Esophagus (tissue), 2 donors: ENCODE results near the gene OSTF1. TPM values are rescaled to one million over a fixed set of nuclear protein-coding genes. Genes with fewer than 3 reads are reported as not detected.
A peak's percentile ranks its signal among the peaks of the same experiment; 100 is the strongest.

Experiments used
- H3K27ac ChIP-seq, 2 donors: one replicate each; pipeline ENCODE4 v1.5.1; 2013; ENCODE audit warnings: low read depth in 2 of 2, mild to moderate bottlenecking in 2 of 2, inconsistent platforms in 1 of 2, low read length in 1 of 2, moderate library complexity in 1 of 2
- H3K27me3 ChIP-seq, 2 donors: one replicate each; pipeline ENCODE4 v1.6.1; 2013; ENCODE audit warnings: low read length in 2 of 2, control low read depth in 1 of 2, mild to moderate bottlenecking in 1 of 2; ENCODE audit not compliant: insufficient read depth in 2 of 2, control insufficient read depth in 1 of 2
- H3K36me3 ChIP-seq, 2 donors: one replicate each; pipeline ENCODE4 v1.6.1; 2013; ENCODE audit warnings: low read length in 1 of 2; ENCODE audit not compliant: control insufficient read depth in 2 of 2, insufficient read depth in 2 of 2
- H3K4me1 ChIP-seq, 2 donors: one replicate each; pipeline ENCODE4 v1.6.1; 2013; ENCODE audit warnings: low read length in 1 of 2; ENCODE audit not compliant: control insufficient read depth in 2 of 2, insufficient read depth in 2 of 2
- H3K4me3 ChIP-seq, 2 donors: one replicate each; pipeline ENCODE4 v1.5.1; 2013; ENCODE audit warnings: low read length in 2 of 2, mild to moderate bottlenecking in 2 of 2, low read depth in 1 of 2, moderate library complexity in 1 of 2
- H3K9me3 ChIP-seq, 2 donors: one replicate each; pipeline ENCODE4 v1.6.1; 2013; ENCODE audit warnings: mild to moderate bottlenecking in 2 of 2, low read depth in 1 of 2, low read length in 1 of 2, moderate library complexity in 1 of 2; ENCODE audit not compliant: control insufficient read depth in 2 of 2, insufficient read depth in 1 of 2
- WGBS, 2 donors: extraction: QIAGEN DNeasy Blood & Tissue Kit; methylation state at CpG; one replicate each; pipeline ENCODE4 v1.1.7; 2013; 5-methylcytosine and 5-hydroxymethylcytosine counted together
- polyA plus RNA-seq, 2 donors: library from polyadenylated mRNA; stranded (reverse); fragments of 200-250 nt; gene quantifications; one replicate each; pipeline ENCODE4 v1.2.3, GENCODE V29; 2013
- donor health status: healthy with polysubstance abuse.
- donor health status: Bipolar disorder and iron deficiency.

OSTF1 gene
- polyA plus RNA-seq, 2 donors = 99.6 to 127 TPM

DNA sequence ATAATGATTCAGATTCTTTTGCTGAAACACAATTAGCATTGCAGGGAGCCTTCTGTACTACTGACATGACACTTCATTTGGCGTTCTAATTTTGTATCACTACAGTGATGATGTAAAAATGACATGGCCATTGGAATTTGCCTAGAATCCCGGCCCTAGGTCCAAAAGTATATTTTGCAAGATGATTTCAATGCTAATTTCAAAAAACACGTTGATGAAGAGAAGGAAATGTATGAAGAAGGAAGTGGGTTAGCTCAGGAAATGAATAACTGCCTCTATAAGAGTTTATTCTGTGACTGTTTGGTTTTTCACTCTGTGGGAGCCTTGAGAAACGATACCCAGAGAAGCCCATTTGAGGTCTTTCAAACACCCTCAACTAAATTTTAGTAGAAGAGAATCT, 59.3 kb downstream of the OSTF1 start:
- Histone ChIP-seq H3K36me3 (peaks cover 8 to 15% of the 10 kb centered on the region in 2 donors), H3K27ac (no peak overlapping the region), H3K9me3 (no peaks in the 10 kb centered on the region), H3K4me3 (no peak overlapping the region), H3K4me1 (peaks cover 0 to 2% of the 10 kb centered on the region in 2 donors), H3K27me3 (no peaks in the 10 kb centered on the region)
- 65 to 66% methylated on average over 4 of the region's 4 CpGs for WGBS, 2 donors

DNA sequence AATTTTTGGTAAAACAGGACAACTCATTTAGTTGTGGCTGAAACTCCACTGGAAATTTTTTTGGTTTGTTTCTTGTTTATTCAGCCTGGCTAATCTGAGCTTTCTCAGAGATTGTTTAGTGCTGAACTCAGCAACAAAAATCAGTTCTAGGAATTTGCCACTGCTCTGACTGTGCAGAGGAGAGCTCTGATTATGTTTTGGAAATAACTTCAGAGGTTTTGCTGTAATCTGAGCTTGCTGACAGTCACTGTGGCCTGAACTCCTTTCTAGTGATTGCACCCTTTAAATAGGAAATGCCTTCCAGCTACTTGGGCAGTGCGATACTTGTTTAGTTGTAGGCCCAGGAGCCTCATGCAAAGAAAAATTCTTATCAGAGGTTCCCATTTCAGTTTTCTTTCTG, 60.2 kb downstream of the OSTF1 start:
- Histone ChIP-seq H3K4me3 (no peak overlapping the region), H3K9me3 (no peaks in the 10 kb centered on the region), H3K27me3 (no peaks in the 10 kb centered on the region), H3K36me3 (peaks cover 8 to 14% of the 10 kb centered on the region in 2 donors), H3K27ac (no peak overlapping the region), H3K4me1 (peaks cover 0 to 2% of the 10 kb centered on the region in 2 donors)
- WGBS, 2 donors = 67 to 75% methylated on average over 1 of the region's 1 CpG

DNA sequence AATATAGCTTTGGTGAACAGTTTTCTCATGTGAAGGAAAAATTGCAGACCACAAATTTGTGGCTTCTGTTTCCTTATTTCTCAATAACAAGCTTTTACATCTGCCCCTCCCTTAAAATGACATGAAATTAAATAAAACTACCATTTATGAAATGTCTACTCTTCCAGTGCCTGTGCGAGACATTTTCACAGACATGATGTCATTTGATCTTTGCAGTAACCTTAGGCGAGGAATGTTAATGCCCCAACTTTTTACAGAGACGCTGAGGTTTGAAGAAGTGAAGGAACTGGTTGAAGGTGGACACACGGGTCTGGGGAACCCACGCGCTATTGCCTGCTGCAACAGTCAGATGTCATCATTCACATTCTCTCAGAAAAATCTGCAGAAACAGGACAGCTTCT, 61.5 kb downstream of the OSTF1 start:
- H3K27ac ChIP-seq = peak overlapping the region in 1 of 2 donors; percentile 16
- peaks cover 8% of the 10 kb centered on the region in 2 donors for H3K36me3 ChIP-seq
- H3K27me3 ChIP-seq = no peaks in the 10 kb centered on the region
- H3K4me3 ChIP-seq = no peak overlapping the region
- H3K4me1 ChIP-seq = peaks cover 0 to 2% of the 10 kb centered on the region in 2 donors
- 77 to 78% methylated on average over 6 of the region's 6 CpGs for WGBS, 2 donors
- no peaks in the 10 kb centered on the region for H3K9me3 ChIP-seq

DNA sequence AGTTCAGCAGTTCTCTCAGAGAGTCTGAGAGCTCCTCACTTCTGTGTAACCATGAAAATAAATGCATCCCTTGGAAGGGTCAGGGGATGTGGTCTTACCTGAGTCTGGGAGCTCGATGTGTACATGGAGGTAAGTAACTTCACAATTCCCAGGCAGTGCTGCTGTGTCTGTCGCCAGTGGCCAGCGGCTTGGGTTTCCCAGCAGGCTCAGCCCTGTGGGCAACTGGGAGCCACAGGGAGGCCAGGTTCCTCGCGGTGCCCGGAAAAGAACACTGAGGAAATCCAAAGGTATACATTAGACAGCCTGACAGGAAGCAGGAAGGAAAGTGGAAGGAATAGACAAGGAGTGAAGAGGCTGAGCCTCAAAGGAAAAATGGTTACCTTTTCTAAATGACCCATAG, 62.2 kb downstream of the OSTF1 start:
- H3K9me3 ChIP-seq = no peaks in the 10 kb centered on the region
- H3K4me1 ChIP-seq = peaks cover 0 to 2% of the 10 kb centered on the region in 2 donors
- no peak overlapping the region for H3K4me3 ChIP-seq
- 76 to 92% methylated on average over 6 of the region's 6 CpGs for WGBS, 2 donors
- H3K27me3 ChIP-seq = no peaks in the 10 kb centered on the region
- peaks cover 8% of the 10 kb centered on the region in 2 donors for H3K36me3 ChIP-seq
- peak overlapping the region in 1 of 2 donors; percentile 21 for H3K27ac ChIP-seq

DNA sequence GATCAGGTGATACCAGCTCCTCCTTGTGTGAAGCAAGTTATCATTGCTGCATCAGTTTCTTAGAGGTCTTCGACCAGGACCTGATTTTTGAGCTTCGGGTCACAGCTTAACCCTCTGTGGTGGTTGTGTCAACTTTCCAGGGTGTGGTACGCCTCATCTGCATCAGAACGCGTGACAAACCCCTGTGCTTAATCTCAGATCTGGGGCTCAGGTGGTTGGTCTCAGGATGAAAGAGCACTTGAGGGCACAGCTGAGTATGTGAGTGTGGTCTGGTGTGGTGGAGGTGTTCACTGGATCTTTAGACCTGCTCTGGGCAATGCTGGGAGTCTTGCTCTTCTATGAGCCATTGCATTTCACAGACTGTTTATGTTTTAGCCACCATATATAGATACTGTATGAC, 64.1 kb downstream of the OSTF1 start:
- peaks cover 0 to 2% of the 10 kb centered on the region in 2 donors for H3K4me1 ChIP-seq
- peaks cover 3 to 8% of the 10 kb centered on the region in 2 donors for H3K36me3 ChIP-seq
- H3K4me3 ChIP-seq = no peak overlapping the region
- H3K27ac ChIP-seq = no peak overlapping the region
- no peaks in the 10 kb centered on the region for H3K9me3 ChIP-seq
- H3K27me3 ChIP-seq = no peaks in the 10 kb centered on the region
- WGBS, 2 donors = 62 to 87% methylated on average over 5 of the region's 5 CpGs

DNA sequence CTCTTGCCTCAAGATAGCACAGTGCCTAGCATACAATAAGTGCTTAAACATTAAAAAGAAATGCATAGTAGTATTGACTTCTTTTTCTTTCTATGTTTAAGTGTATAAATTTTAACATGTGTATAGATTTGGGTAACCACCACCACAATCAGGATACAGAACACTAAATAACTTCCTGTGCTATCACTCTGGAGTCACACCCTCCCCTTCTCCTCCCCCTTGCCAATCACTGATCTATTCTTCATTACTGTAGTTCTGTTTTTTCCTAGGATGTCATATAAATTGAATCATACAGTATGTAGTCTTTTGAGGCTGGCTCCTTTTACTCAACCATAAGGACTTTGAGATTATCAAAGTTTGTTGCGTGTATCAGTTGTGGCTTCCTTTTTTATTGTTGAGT, 68.5 kb downstream of the OSTF1 start:
- WGBS, 2 donors = 86 to 96% methylated on average over 1 of the region's 1 CpG
- Histone ChIP-seq H3K27ac (no peak overlapping the region), H3K4me3 (no peak overlapping the region), H3K4me1 (peaks cover 0 to 2% of the 10 kb centered on the region in 2 donors), H3K36me3 (peaks cover 3 to 5% of the 10 kb centered on the region in 2 donors), H3K9me3 (no peaks in the 10 kb centered on the region), H3K27me3 (no peaks in the 10 kb centered on the region)

DNA sequence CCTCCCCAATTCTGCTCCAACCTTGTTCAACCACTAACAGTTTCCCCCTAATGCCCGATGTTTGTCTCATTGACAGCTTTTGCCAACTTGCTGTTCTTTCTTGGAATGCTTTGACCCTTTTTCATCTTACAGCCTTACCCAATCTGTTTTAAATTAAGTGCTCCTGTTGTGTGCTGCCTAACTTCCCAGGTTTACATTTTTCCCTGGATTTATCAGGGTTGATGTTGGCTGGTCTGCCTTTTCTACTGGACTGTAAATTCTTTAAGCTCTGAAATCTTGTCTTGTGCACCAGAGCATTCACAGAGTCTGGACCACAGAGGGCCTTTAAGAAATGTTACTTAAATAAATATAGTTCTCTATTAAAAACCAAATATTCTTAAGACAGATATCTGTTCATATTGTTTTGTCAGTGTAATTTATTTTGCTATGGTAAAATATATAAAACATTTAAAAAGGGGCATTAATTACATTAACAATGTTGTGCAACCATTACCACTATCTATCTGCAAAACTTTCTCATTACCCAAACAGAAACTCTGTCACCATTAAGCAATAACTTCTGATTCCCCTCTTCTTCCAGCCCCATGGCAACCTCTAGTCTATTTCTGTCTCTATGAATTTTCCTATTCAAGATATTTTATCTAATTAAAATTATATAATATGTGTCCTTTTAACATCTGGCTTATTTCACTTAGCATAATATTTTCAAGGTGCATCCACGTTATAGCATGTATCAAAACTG, 73.0 kb downstream of the OSTF1 start:
- H3K27ac ChIP-seq = no peak overlapping the region
- H3K4me1 ChIP-seq = no peaks in the 10 kb centered on the region
- peaks cover 0 to 3% of the 10 kb centered on the region in 2 donors for H3K36me3 ChIP-seq
- no peaks in the 10 kb centered on the region for H3K27me3 ChIP-seq
- no peak overlapping the region for H3K4me3 ChIP-seq
- WGBS, 2 donors = 84 to 90% methylated on average over 2 of the region's 2 CpGs
- H3K9me3 ChIP-seq = no peaks in the 10 kb centered on the region

DNA sequence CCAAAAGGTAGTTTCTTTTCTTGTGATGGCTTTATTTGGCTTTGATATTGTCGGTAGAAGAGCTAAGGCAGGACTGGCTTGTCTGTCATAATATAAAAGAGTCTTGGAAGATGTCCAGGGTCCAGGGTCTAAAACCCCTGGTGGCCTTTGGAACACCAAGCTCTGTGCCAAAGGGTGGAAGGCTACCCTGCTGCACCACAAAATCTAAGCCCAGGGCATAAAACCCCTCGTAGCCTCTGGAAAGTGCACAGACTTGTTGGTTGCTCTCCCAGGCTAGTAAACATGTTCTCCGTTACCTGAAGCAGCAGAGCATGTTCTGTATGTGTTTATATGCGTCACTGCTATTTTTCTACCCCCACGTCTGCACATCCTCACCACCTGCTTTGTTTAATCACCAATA, 75.5 kb downstream of the OSTF1 start:
- peaks cover 0 to 3% of the 10 kb centered on the region in 2 donors for H3K36me3 ChIP-seq
- no peak overlapping the region for H3K4me3 ChIP-seq
- no peaks in the 10 kb centered on the region for H3K9me3 ChIP-seq
- H3K27me3 ChIP-seq = no peaks in the 10 kb centered on the region
- no peaks in the 10 kb centered on the region for H3K4me1 ChIP-seq
- 90 to 95% methylated on average over 5 of the region's 5 CpGs for WGBS, 2 donors
- no peak overlapping the region for H3K27ac ChIP-seq

DNA sequence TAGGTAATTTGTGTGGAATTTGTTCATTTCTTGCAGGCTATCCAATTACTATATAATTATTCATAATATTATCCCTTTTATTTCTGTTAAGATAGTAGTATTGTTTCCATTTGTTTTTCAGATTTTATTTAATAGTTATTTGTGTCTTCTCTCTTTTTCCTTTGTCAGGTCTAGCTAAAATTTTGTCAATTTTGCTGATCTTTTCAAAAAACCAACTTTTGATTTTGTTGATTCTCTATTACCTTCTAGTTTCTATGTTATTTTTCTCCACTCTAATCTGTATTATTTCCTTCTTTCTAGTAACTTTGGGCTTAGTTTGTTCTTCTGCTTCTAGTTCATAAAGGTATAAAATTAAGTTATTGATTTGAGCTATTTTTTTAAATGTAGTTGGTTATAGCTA, 76.3 kb downstream of the OSTF1 start:
- H3K9me3 ChIP-seq = no peaks in the 10 kb centered on the region
- H3K27ac ChIP-seq = no peak overlapping the region
- peaks cover 0 to 3% of the 10 kb centered on the region in 2 donors for H3K36me3 ChIP-seq
- no peaks in the 10 kb centered on the region for H3K27me3 ChIP-seq
- no peak overlapping the region for H3K4me3 ChIP-seq
- no peaks in the 10 kb centered on the region for H3K4me1 ChIP-seq

DNA sequence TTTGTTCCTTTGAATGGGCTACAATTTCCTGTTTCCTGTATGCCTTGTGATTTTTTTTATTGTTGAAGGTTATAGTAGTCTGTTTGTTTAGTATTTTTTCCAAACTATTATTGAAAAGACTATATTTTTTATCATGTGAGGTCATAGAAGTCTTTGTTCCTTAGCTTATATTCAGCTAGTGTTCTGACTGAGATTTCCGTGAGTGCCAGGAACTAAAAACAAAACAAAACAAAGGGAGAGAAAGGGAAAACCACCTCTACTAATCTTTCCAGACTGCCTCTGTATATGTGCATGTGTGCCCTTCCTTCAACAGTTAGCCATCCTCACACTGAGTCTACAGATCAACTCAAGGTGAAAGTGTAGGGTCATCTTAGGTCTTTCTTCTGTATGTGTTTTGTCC, 79.0 kb downstream of the OSTF1 start:
- H3K4me1 ChIP-seq = no peaks in the 10 kb centered on the region
- H3K9me3 ChIP-seq = no peaks in the 10 kb centered on the region
- 85 to 86% methylated on average over 1 of the region's 1 CpG for WGBS, 2 donors
- no peak overlapping the region for H3K4me3 ChIP-seq
- H3K27ac ChIP-seq = no peak overlapping the region
- H3K27me3 ChIP-seq = no peaks in the 10 kb centered on the region
- peaks cover 0 to 8% of the 10 kb centered on the region in 2 donors for H3K36me3 ChIP-seq
